ENCODE data around the gene OGA. TPM values are rescaled to one million over a fixed set of nuclear protein-coding genes. Genes with fewer than 3 reads are reported as not detected.

Gene OGA
- total RNA-seq, 2 experiments from 2014 or later, result 120 to 139 TPM

DNA sequence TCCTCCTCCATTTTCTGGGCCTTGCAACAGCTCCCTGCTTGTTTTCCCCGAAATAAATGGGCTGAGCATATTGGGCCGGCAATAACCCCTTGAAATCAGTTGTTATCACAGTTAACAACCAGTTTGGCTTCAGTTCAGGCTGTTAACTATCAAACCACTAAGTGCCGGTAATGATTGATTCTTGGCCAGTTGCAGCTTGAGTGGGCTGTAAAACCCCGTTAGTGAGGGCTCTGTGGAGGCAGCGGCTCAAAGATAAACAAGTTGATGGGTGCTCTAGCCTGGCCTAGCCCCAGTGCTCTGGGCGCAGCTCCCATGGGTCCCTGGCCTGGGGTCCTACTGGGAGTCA lies 50.7 kb downstream of the OGA start:
- Mint-ChIP-seq H3K27ac (no peak overlapping the region), H3K4me1 (no peaks in the 10 kb centered on the region), H3K9me3 (ENCODE audit: low read depth) (no peaks in the 10 kb centered on the region), H3K4me3 (no peak overlapping the region), H3K27me3 (peaks cover 43% of the 10 kb centered on the region), H3K36me3 (no peaks in the 10 kb centered on the region)
- DNase-seq (no peak), ATAC-seq (no peak)
- CTCF ChIA-PET, result interaction anchor here (3.0 kb wide), 1 partner anchor 12 kb away, joined by 20 read pairs; no protein-coding TSS in a partner anchor

- H3K27ac Mint-ChIP-seq, result no peak overlapping the region
- no peaks in the 10 kb centered on the region for H3K36me3 Mint-ChIP-seq
- H3K4me1 Mint-ChIP-seq, result no peaks in the 10 kb centered on the region
- no peak for DNase-seq
- no peak overlapping the region for H3K4me3 Mint-ChIP-seq
- ATAC-seq, result no peak
- CTCF ChIA-PET, result interaction anchor here (0.7 to 3.0 kb wide), 2 partner anchors 13 to 312 kb away, joined by 5 to 20 read pairs; no protein-coding TSS in a partner anchor
- H3K9me3 Mint-ChIP-seq (ENCODE audit: low read depth), result no peaks in the 10 kb centered on the region
- peaks cover 38% of the 10 kb centered on the region for H3K27me3 Mint-ChIP-seq
Observed at GRCh38 chr10:101766753-101767599, 51.3 kb downstream of the OGA start.

DNA sequence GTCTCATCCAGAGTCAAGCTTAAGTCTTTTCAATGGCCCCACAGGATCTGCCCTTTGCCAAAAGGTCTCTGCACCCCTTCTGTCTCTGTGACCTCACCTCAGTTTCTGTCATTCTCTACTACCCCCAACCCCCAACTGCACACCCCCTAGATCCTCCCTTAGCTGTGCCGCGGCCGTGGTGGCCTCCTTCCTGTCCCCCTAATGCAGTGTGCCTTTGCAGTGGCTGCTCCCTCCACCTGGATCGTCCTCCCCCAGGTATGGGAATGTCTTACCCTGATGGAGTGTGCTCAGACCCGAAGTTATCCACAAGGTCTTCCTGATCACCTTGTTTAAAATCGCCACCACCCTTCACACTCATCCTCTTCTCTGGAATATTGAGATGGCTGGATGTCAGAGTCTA lies 51.9 kb downstream of the OGA start:
- no peak overlapping the region for H3K4me3 Mint-ChIP-seq
- DNase-seq (no peak), ATAC-seq (no peak)
- H3K9me3 Mint-ChIP-seq (ENCODE audit: low read depth), result no peaks in the 10 kb centered on the region
- H3K27me3 Mint-ChIP-seq, result peaks cover 31% of the 10 kb centered on the region
- H3K4me1 Mint-ChIP-seq, result no peaks in the 10 kb centered on the region
- CTCF ChIA-PET, result interaction anchor here (0.7 kb wide), 1 partner anchor 312 kb away, joined by 5 read pairs; no protein-coding TSS in a partner anchor
- no peak overlapping the region for H3K27ac Mint-ChIP-seq
- H3K36me3 Mint-ChIP-seq, result no peaks in the 10 kb centered on the region

DNA sequence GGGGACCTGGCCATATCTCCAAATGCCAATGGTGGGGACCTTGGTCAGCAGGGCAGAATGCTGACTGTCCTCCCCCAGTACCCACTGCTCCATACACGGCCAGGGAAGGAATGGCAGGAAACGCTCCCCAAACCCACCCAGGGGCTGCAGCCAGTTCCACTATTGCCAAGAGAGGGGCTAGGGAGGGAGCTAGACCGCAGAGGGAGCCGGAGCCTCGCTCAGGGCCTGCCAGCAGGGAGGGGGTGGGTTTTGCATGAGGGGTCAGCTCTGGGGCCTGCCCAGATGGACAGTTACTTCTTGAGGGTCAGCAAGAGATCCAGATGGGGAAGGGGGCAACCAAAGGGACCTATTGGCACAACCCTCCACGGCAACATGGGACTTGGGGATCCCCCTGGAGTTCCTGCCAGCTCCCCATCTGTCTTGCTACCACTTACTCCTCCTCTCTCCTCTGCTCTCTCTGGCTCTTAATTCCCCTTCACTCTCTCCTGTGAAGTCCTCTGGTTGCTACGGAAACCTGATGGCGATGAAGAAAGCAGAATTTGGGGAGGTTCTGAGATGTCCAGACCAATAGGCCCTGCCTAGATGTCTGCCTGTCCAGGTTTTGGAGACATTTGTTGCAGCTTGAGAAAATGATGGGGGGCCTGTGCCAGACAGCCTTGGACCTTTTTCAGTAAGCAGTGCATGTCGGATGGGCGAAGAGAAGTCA lies 55.0 kb downstream of the OGA start:
- Mint-ChIP-seq H3K4me1 (no peaks in the 10 kb centered on the region), H3K4me3 (no peak overlapping the region), H3K27me3 (peaks cover 21% of the 10 kb centered on the region), H3K27ac (no peak overlapping the region), H3K9me3 (ENCODE audit: low read depth) (no peaks in the 10 kb centered on the region), H3K36me3 (no peaks in the 10 kb centered on the region)
- no peak for DNase-seq
- CTCF ChIA-PET, result interaction anchor here (1.0 kb wide), 1 partner anchor 75 kb away, joined by 3 read pairs; no protein-coding TSS in a partner anchor
- no peak for ATAC-seq

DNA sequence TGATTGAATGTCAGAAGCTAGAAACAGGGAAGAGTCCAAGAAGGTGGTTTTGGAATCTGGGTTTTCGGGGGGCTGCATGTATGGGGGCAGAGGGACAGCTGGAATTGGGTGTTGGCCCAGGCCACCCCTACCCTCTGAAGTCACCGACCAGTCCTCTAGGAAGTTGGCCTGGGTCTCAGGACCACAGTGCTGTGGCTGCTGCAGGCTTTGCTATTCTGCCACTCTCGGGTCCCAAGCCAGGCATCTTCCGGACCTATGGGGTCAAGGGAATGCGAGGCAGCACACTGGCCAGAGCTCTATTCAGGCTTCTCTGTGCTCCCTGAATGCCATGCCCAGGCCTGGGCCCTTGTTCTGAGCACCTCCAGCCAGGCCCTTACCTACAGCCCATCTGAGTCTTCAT lies 55.5 kb downstream of the OGA start:
- H3K36me3 Mint-ChIP-seq, result no peaks in the 10 kb centered on the region
- DNase-seq, result no peak
- no peak overlapping the region for H3K27ac Mint-ChIP-seq
- no peak for ATAC-seq
- H3K27me3 Mint-ChIP-seq, result peaks cover 17% of the 10 kb centered on the region
- H3K4me3 Mint-ChIP-seq, result no peak overlapping the region
- no peaks in the 10 kb centered on the region for H3K9me3 Mint-ChIP-seq (ENCODE audit: low read depth)
- H3K4me1 Mint-ChIP-seq, result no peaks in the 10 kb centered on the region
- CTCF ChIA-PET, result interaction anchor here (0.6 to 1.0 kb wide), 3 partner anchors 74 to 119 kb away, joined by 3 read pairs; no protein-coding TSS in a partner anchor

DNA sequence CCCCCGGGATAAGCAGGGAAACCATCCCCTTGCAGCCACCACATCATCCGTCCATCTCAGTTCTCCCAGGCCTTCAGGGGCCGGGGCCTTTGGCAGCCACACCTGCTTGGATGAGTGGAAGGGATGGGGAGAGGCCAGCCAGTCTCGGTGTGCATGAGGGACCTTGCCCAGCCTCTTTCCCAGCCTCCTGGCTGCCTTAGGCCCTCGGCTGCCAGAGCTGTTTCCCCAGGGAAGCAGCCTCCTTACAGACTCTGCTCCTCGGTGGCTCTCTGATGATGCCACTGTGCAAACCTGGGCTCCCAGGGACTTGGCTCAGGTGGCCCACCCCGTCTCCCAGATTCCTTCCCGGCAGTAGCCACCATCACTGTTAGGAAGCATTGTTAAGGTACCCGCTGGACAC lies 57.0 kb downstream of the OGA start:
- Mint-ChIP-seq H3K27me3 (peaks cover 10% of the 10 kb centered on the region), H3K27ac (no peak overlapping the region), H3K36me3 (no peaks in the 10 kb centered on the region), H3K4me1 (no peaks in the 10 kb centered on the region), H3K4me3 (no peak overlapping the region), H3K9me3 (ENCODE audit: low read depth) (no peaks in the 10 kb centered on the region)
- DNase-seq, result no peak
- CTCF ChIA-PET, result no interaction called here
- no peak for ATAC-seq

DNA sequence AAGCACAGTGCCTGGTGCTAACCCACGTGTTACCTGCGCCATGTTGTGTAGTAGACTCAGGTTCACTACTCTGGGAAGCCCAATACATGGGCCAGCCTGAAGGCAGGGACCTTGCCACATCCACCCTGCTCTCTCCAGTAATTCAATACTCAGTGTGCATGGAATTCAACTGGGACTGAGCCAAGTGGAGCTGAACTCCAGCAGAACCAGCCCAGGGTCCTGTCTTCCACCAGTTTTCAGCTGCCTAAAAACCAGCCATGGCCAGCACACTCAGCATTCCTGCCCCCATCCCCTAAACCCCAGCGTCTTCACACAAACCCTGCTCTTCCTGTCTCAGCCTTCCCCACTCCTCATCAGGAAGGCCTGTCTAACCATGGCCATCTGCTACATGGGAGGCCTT lies 57.7 kb downstream of the OGA start:
- no peak overlapping the region for H3K4me3 Mint-ChIP-seq
- DNase-seq, result no peak
- H3K27ac Mint-ChIP-seq, result no peak overlapping the region
- CTCF ChIA-PET, result interaction anchor here (1.9 kb wide), 1 partner anchor 157 kb away, joined by 6 read pairs; no protein-coding TSS in a partner anchor
- H3K4me1 Mint-ChIP-seq, result no peaks in the 10 kb centered on the region
- peaks cover 9% of the 10 kb centered on the region for H3K27me3 Mint-ChIP-seq
- H3K9me3 Mint-ChIP-seq (ENCODE audit: low read depth), result no peaks in the 10 kb centered on the region
- ATAC-seq, result no peak
- no peaks in the 10 kb centered on the region for H3K36me3 Mint-ChIP-seq

DNA sequence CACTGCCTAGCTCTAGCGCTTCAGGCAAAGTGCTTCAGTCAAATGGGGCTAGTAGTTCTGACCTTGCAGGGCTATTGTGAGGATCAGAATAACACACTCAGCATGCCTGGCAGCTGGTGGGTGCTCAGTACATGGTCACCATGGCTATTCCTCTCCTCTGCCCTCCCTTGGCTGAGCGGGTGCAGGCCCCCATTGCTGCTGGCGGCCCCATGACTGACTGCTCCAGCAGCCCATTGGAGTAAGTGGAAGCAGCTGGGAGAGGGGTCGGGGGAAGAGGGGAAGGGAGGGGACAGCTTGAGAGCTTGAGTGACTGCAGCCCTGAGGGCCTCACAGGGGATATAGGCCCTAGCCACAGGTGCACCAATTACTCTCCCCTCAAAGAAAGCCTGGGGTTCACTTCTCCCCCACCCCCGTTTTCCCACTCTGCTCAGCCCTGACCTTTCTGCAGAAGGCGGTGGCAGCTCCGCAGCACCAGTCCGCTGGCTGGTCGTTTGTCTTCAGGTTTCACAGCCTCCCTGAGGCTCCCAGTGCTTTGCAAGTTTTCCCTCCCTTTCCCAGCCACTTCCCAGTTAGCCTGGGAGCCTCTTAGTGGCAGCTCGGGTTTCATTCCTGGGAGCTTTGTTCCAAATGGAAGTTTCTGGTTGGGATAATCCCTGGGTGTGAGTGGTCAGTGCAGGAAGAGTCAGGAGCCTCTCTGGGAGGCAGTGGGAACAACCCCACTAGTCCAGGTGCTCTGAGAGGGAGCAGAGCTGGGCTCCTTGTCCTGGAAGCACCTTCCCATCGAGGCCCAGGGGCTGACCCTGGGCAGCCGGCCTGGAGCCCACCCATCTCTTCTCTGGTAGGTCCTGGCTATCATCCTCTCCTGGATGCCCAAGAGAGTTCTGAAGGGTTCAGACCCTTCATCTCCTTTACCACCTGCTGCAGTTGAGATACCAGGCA lies 58.7 kb downstream of the OGA start:
- Mint-ChIP-seq H3K27ac (no peak overlapping the region), H3K9me3 (ENCODE audit: low read depth) (no peaks in the 10 kb centered on the region), H3K36me3 (no peaks in the 10 kb centered on the region), H3K4me3 (no peak overlapping the region), H3K27me3 (peaks cover 16% of the 10 kb centered on the region), H3K4me1 (no peaks in the 10 kb centered on the region)
- DNase-seq (no peak), ATAC-seq (no peak)
- CTCF ChIA-PET, result interaction anchor here (1.1 to 1.9 kb wide), 3 partner anchors 13 to 157 kb away, joined by 3 to 6 read pairs (median 3); no protein-coding TSS in a partner anchor

GRCh38 chr10:101758858-101759257 lies 59.4 kb downstream of the OGA start:
- no peaks in the 10 kb centered on the region for H3K36me3 Mint-ChIP-seq
- no peak overlapping the region for H3K27ac Mint-ChIP-seq
- H3K4me3 Mint-ChIP-seq, result no peak overlapping the region
- CTCF ChIA-PET, result interaction anchor here (1.1 to 1.9 kb wide), 5 partner anchors 13 to 156 kb away, joined by 3 to 6 read pairs (median 3); no protein-coding TSS in a partner anchor
- no peaks in the 10 kb centered on the region for H3K4me1 Mint-ChIP-seq
- DNase-seq (no peak), ATAC-seq (no peak)
- no peaks in the 10 kb centered on the region for H3K9me3 Mint-ChIP-seq (ENCODE audit: low read depth)
- H3K27me3 Mint-ChIP-seq, result peaks cover 22% of the 10 kb centered on the region

GRCh38 chr10:101752241-101752640 lies 66.0 kb downstream of the OGA start:
- Mint-ChIP-seq H3K27ac (no peak overlapping the region), H3K4me3 (no peak overlapping the region), H3K27me3 (peaks cover 37% of the 10 kb centered on the region), H3K4me1 (no peaks in the 10 kb centered on the region), H3K9me3 (ENCODE audit: low read depth) (no peaks in the 10 kb centered on the region), H3K36me3 (no peaks in the 10 kb centered on the region)
- no peak for DNase-seq
- CTCF ChIA-PET, result no interaction called here
- ATAC-seq, result no peak

DNA sequence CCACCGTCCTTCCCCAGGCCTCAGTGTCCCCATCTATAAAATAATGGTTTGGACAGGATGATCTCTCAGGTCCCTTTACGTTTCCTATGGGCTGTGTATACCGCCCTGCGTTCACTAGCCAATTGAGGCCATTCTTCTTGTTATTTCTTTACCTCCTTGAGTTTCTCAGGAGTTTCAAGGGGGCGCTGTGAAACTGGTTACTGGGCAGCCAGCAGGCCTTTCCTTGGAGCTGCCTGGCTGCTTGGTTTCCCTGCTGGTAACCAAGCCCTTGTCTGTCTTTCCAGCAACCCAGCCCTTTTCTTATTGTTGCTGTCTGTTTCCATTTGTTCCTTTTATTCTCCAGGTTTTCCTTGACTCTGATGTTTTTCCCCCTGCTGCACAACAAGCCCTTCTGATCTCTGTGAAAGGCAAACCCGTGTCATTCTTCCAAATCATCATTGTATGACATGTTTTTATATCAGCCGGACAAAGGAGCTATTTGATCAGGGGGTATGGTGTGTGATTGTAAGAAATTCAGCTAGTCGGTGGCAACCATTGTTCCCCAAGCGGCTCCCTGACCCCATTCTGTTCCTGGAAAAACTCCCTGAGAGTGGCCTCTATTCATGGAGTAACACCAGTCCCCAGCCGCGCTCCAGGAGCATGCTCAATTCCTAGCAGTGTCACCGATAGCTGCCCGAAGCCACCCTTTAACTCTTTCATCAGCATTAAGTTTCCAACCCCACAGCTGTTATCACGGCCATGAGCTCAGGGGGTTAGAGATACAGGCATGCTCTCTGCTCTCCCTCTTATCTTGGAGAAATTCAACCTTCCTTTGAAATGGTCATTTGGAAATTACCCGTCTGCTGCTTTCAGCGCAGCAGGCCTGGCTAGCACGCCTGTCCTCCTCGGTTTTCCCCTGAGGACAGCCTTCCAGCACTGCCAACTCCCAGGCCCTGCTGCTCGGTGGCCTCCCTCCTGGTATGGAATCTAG lies 68.9 kb downstream of the OGA start:
- no peaks in the 10 kb centered on the region for H3K9me3 Mint-ChIP-seq (ENCODE audit: low read depth)
- ATAC-seq (no peak), DNase-seq (no peak)
- CTCF ChIA-PET, result interaction anchor here (1.2 kb wide), 2 partner anchors 16 to 147 kb away, joined by 3 to 4 read pairs; no protein-coding TSS in a partner anchor
- no peaks in the 10 kb centered on the region for H3K4me1 Mint-ChIP-seq
- peaks cover 30% of the 10 kb centered on the region for H3K27me3 Mint-ChIP-seq
- H3K4me3 Mint-ChIP-seq, result no peak overlapping the region
- no peaks in the 10 kb centered on the region for H3K36me3 Mint-ChIP-seq
- no peak overlapping the region for H3K27ac Mint-ChIP-seq

DNA sequence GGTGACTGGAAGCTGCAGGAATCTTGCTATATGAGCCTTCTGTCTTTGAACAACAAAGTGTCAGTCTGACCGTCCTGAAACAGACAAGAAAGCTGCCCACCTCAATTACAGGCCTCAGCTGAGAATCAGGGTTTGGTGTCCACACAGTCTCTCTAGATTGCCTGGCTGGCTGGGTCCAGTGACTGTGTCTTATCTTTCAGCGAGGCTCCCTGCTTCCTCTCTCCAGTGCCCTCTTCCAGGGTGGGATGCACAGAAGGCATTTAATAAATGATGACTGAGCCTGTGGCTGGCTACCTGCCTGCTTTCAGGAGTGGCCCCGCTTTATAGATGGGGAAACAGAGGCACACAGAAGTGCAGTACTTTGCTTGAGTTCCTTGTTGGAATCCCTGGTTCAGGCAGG lies 69.7 kb downstream of the OGA start:
- Mint-ChIP-seq H3K4me3 (no peak overlapping the region), H3K36me3 (no peaks in the 10 kb centered on the region), H3K9me3 (ENCODE audit: low read depth) (no peaks in the 10 kb centered on the region), H3K4me1 (no peaks in the 10 kb centered on the region), H3K27me3 (peaks cover 26% of the 10 kb centered on the region), H3K27ac (no peak overlapping the region)
- CTCF ChIA-PET, result interaction anchor here (1.2 kb wide), 1 partner anchor 15 kb away, joined by 3 read pairs; no protein-coding TSS in a partner anchor
- DNase-seq (no peak), ATAC-seq (no peak)

All from activated CD8-positive, alpha-beta memory T cell treated with anti-CD3 and anti-CD28 coated beads, Interleukin-2, amount 10 ng/mL, durations not matched to agents 7 days and 5 days (primary cell).